GM06990 (cell line): ENCODE results near the gene FKBP1A.

ENCODE experiments used
- DNase-seq: peaks from one replicate; pipeline ENCODE4 v3.0.0-alpha.2; 2011; ENCODE audit not compliant: insufficient read length; ENCODE audit errors: extremely low read depth
- H3K27me3 ChIP-seq: replicated peaks from 2 replicates; pipeline ENCODE4 v1.6.0; 2011; ENCODE audit warnings: low read length; ENCODE audit not compliant: control insufficient read depth, insufficient read depth
- H3K36me3 ChIP-seq: 2 replicates; pipeline ENCODE4 v1.5.1; 2011; ENCODE audit warnings: low read length; ENCODE audit not compliant: control insufficient read depth, insufficient read depth
- H3K4me3 ChIP-seq: replicated peaks from 2 replicates; pipeline ENCODE4 v1.5.1; 2011; ENCODE audit warnings: low read depth, mild to moderate bottlenecking, control low read depth, low read length
- TF ChIP-seq, protein P1 (sequence below): IDR thresholded peaks from 2 replicates; pipeline ENCODE4 v1.5.1; 2011; ENCODE audit warnings: low read length, control low read depth, mild to moderate bottlenecking, inconsistent platforms; ENCODE audit not compliant: insufficient read depth, poor library complexity, severe bottlenecking

Gene FKBP1A

DNA sequence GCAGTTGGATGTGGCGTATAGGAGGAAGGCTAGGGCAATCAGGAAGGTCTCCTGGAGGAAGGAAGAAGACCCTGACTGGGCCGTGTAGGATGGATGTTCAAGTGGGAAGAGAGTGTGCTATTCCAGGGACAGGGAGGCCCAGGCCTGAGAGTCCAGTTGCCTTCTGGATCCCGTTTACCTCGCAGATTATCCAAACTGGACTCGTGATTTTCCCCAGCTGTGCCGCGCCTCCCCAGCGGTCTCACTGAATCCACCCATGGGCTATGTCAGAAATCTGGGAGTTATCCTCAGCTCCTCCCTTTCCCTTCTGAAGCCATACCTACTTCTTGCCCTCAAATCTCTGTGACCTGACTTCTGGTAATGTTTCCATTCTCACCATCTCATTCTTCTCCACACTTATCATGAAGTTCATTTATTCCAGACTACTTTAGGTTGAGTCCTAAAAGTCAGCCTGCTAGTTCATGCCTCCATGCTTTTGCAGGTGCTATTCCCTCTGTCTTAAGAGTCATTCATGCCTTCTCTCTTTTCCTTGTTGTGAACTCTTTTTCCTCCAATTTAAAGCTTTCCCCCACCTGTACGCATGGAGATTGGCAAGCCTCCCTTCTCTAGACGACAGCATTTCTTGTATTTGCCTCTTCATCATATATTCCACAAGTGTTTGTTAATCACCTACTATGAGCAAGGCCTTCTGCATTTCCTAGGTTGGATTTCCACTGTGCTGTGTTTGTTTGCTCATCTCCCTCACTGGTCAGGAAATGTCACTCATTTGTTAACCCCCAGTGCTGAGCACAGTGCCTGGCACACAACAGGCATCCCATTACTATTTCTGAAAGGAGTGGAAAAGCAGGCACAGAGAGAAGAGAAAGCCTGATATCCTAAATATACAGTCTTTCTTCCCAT, 66.6 kb downstream of the FKBP1A start:
- Histone ChIP-seq H3K4me3 (peak overlapping the region; percentile 93), H3K27me3 (no peaks in the 10 kb centered on the region), H3K36me3 (peaks cover 4% of the 10 kb centered on the region; the same call in 1 of the 2 replicates)
- no peak for DNase-seq
- TF ChIP-seq, protein P1, sequence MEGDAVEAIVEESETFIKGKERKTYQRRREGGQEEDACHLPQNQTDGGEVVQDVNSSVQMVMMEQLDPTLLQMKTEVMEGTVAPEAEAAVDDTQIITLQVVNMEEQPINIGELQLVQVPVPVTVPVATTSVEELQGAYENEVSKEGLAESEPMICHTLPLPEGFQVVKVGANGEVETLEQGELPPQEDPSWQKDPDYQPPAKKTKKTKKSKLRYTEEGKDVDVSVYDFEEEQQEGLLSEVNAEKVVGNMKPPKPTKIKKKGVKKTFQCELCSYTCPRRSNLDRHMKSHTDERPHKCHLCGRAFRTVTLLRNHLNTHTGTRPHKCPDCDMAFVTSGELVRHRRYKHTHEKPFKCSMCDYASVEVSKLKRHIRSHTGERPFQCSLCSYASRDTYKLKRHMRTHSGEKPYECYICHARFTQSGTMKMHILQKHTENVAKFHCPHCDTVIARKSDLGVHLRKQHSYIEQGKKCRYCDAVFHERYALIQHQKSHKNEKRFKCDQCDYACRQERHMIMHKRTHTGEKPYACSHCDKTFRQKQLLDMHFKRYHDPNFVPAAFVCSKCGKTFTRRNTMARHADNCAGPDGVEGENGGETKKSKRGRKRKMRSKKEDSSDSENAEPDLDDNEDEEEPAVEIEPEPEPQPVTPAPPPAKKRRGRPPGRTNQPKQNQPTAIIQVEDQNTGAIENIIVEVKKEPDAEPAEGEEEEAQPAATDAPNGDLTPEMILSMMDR: no peak

- peak overlapping the region; percentile 93 for H3K4me3 ChIP-seq
- H3K36me3 ChIP-seq: peaks cover 2% of the 10 kb centered on the region; the same call in 1 of the 2 replicates
- TF ChIP-seq, protein P1: no peak
- H3K27me3 ChIP-seq: no peaks in the 10 kb centered on the region
- peak; percentile 95 for DNase-seq
Measured at GRCh38 chr20:1325173-1326030, 67.5 kb downstream of the FKBP1A start.

DNA sequence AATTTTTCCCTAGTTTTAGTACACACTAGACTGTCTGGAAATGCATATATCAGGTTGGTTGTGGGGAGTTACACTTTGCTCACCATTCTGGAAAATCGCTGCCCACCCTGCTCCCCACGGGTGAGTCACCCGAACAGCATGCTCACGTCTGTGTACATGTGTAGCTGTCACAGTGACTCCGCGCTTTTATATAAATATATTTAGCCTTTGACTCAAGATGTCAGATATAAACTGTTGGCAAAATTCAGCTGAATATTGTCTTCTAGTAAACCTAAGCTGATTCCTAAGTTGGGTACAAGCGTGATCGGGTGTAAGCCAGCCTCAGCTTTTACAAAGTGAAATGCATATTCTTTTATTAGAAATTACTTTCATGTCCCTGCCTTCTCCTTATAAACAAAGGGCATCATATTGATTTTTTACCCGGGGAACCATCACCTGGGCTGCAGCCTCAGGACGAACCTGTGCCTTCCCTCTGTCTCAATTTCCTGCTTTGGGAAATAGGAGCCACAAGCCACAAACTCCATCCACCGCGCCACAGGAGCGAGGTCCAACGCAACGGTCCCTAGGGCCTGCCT, 68.2 kb downstream of the FKBP1A start:
- TF ChIP-seq, protein P1: no peak
- Histone ChIP-seq H3K27me3 (no peaks in the 10 kb centered on the region), H3K4me3 (peak overlapping the region; percentile 93), H3K36me3 (peaks cover 2% of the 10 kb centered on the region; the same call in 1 of the 2 replicates)
- DNase-seq: no peak

DNA sequence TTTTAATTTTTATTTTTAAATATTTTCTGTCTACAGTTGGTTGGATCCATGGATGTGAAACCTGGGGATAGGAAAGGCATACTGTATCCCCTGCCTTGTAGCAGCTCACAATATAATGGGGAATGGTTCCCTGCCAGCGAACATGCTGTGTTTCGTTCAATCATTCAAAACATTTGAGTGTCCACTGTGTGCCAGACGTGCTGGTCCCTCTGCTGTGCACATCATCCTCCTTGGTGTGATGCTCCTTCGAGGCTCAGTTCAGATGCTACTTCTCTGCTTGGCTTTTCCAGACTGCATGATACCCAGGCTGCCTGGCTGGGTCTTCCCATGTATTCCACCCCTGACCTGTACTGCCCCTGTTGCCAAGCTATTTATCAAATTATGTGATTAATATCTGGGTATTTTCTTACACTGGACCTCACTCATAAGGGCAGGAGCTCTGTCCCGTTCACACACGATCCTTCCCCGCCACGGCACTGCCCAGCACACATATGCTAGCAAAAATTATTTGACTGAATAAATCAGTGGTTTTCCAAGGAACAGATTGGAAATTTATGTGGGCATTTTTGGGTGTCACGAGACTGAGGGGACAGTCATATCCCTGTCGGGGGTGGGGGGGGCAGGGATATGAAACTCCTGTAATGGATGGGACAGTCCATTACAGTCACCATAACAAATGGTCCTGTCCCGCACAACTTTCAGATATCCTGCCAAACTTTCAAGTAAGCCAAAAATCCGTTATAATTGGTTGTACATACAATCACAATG, 68.8 kb downstream of the FKBP1A start:
- Histone ChIP-seq H3K27me3 (no peaks in the 10 kb centered on the region), H3K4me3 (no peak overlapping the region), H3K36me3 (peaks cover 2% of the 10 kb centered on the region; the same call in 1 of the 2 replicates)
- TF ChIP-seq, protein P1: no peak
- DNase-seq: no peak

GRCh38 chr20:1323256-1323655, 69.6 kb downstream of the FKBP1A start:
- DNase-seq: no peak
- H3K27me3 ChIP-seq: no peaks in the 10 kb centered on the region
- TF ChIP-seq, protein P1: no peak
- H3K4me3 ChIP-seq: no peak overlapping the region
- H3K36me3 ChIP-seq: no peaks in the 10 kb centered on the region; the same call in 1 of the 2 replicates
